Left kidney (tissue), 2 donors: ENCODE measurements around the gene HACD4. TPM values are rescaled to one million over a fixed set of nuclear protein-coding genes. Genes with fewer than 3 reads are reported as not detected.
"Not testable (repeated sequence)": the region's sequence is repeated elsewhere in the genome, so short reads cannot be mapped to it uniquely, and the experiment has no call there.

Source experiments
- DNase-seq: peaks from one replicate; pipeline ENCODE4 v3.0.0-alpha.2; 2013
- polyA plus RNA-seq: library from polyadenylated mRNA; unstranded; fragments of 120-200 nt; gene quantifications from one replicate; pipeline ENCODE4 v1.2.1, GENCODE V29; 2013; ENCODE audit not compliant: insufficient read length

HACD4 gene
- polyA plus RNA-seq, 1 donor = 3.6 TPM

DNA sequence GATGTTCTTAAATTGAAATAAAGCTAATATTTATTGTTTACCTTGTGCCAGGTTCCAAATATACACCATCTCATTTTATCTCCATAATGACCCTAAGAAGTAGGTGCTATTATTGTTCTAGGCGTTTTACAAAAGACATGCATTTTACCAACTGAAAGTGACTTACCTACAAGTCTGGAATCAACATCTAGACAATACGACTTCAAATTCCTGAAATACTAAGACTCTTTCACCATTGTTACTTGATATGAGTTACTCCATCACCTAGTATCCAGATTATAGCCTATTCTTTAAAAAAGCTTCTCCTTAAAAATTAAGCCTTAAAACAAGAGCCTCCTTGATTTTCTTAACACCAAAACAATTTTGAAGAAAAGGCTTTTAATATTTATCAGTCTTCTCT is 13.3 kb downstream of the HACD4 start:
- no peak for DNase-seq

DNA sequence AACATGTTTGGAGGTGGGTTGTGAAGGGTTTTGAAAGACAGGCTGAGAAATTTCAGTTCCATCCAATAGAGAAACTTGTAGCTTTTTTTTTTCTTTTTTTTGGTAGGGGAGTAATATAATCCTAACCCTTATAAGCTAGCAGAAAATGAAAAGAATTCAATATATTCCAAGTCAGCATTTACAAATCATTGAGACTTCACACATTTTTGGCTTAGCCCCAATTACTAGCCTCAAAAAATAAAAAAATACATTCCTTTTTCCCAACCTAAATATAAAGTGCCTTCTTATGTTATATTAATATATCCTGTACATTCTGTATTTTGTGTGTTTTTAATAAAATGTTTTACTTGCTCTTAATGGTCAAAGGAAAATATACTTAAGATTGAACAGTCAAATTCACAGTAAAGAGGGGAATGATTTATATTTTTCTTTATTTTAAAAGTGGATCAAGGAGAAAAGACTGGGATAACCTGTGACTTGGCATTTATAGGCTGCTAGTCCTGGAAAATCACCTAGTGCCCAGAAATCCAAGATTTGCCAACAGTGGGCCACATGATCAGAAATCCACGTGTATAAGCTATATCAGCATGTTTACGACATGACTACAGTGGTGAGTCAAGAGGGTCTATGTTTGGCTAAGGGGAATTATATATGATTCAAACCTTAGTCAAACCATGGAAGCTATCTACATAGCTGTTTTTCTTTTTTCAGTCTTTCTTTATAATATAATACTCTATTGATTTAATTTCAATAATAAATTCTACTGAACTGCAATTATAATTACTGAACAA is 14.5 kb downstream of the HACD4 start:
- no peak for DNase-seq

DNA sequence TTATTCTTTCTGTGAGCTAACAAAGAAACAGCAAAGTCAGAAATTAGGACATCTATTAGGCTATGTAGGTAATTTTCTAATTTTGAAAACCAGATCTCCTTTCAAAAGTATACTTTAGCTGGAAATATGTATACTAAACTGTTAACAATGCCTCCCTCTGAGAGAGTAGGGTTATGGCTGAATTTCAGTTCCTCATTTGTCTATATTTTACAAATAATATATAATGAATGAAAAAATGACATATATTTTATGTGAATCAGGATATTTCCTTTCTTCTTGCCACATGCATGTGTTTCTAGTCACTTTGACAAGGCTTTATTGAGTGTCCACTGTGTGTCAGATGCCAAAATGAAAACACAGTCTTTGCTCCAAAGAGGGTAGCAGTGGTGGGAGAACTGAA is 15.4 kb downstream of the HACD4 start:
- no peak for DNase-seq

DNA sequence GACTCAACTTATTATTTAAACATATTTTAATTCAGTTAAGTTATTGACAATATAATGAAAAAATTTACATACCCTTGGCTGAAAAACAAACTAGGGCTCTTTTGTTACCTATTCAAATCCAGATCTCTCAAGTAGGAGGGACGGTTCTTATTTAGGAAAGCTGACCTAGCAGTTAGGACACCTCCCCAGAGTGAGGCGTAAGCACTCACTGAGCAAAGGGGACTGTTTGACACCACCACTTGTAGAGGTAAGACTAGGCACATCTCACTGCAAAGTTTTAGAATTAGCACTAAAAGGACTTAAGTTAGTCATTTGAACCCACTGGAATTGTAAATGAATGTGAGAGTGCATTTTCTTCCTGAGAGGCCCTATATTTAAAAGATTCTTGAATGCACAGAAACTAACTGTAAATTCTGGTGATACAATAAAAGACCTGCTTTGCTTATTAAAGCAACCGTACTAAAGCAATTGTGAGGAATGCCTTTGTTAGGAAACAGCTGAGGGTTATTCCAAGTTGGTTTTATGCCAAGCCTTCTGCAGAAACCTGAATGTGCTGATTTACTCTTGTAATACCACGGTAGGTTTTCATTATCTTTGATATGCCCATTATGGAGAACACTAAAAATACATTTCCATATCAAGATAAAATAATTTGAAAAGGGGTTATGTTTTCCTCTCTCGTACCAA is 16.2 kb downstream of the HACD4 start:
- no peak for DNase-seq

DNA sequence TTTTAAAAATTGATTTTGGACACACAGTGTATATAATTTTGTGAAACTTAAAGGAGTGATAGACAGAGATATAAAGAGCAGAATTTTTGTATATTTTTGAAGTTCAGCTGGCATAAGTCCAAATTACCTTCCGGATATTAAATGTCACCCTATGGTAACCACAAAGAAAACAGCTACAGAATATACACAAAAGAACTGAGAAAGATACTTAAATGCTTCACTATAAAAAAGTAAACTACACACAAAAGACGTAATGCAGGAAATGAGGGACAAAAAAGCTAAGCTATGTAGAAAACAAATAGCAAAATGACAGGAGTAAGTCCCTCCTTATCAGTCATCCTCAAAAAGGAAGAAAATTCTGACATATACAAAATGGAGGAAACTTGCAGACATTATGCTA is 29.4 kb downstream of the HACD4 start:
- no peak for DNase-seq

DNA sequence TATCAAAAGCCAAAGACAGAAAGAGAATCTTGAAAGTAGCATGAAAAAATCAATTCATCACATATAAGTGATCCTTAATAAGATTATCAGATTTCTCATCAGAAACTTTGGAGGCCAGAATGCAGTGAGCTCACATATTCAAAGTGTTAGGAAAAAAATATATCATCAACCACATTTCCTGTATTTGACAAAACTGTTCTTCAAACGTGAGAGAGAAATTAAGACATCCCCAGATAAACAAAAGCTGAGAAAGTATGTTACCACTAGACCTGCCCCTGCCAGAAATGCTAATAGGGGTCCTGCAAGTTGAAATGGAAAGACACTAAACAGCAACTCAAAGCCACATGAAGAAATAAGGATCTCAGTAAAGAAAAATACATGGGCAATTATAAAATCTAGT is 29.9 kb downstream of the HACD4 start:
- DNase-seq = no peak

DNA sequence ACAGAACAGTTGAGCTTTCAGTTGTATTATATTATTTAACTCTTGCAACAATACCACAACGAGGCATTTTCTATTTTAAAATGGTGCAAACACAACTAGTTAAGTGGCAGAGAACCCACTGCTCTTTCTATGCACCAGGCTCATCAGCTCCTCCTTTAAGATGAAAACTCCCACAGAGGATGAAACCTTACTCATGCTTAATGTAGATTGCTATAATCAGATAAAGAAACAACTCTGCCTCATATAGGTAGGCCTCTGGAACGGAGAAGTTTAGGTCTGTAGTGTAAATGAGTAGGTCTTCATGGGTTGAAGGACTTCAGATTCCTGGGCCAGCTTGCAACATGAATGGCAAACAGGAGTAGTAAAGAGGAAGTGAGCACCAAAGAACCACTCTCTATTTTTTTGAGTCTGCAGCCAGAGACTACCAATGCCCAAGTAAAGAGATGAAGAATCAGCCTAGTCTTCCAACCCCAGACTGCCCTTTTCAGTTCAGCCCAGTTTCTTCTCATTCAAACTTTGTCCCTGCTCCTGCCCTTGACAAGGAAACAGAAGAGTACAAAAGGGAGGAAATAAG is 33.9 kb downstream of the HACD4 start:
- DNase-seq = no peak

DNA sequence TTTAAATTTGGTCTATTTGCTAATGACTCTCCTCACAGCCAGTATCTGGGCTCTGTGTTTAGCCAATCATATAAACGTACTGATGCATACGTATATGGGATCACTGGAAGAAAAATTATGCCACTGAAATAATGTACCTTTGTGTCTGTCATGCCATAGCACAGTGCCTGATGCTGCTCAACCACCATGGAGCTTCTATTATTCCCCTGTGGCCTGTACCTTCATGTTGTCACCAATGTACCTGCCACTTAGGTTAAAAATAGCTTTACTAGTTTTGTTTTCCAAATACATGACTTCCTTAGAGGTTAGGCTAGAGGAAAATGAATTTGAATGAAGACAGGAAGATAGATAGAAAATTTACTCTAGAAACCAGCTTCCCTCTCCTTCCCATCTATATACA is 34.6 kb downstream of the HACD4 start:
- no peak for DNase-seq

DNA sequence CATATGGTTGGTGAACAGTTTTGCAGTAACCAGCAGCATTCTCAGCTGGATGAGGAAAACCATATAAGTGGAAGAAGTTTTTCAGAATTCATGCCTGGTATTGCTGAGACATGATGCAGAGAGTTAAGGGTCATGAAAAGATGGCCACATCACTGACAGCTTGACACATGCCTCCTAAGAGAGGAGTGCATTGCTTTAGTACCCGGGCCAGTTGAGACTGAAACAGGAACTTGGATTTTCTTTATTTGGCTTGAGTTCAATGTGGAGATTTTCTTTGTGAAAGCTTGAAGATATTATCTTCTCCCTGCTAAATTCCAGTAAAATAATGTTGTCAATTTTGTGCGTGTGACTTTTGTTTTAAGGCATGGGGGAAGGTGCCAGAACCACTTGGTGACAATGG is 35.8 kb downstream of the HACD4 start:
- DNase-seq = no peak

DNA sequence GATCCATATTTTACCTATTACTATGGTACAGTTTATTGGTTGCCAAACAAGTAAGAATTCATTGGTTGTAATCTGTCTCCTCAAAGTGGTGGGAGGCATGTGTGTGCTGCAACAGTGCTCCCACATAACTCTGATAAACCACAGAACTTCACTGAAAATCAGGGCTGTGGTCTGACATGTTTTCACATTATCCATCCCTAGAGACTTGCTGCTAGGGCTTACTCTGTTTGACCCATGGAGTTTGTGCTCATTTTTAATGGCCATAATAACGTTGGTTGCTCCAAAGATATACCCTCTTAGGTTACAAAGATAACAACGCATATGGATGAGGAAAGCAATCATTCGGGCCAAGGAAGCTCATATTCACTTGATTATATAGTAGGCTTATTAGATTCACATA is 37.0 kb downstream of the HACD4 start:
- DNase-seq = no peak

DNA sequence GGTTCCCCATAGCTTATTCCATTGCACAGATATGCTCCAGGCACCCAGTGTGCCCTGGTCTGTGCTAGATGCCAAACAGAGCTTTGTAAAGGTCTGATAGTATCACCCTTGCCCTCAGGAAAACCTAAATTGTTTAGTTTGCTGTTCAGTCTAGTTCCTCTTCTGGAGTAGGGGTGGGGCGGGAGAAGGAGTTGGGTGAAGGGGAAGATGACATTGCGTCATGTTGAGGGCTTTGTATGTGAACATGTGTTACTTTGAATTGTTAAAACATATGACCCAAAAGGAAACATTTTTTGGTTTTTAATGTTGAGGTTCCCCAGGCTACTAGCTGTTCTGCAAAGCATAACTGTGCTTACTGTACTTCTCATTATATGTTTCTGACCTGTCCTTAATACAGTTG is 40.6 kb downstream of the HACD4 start:
- DNase-seq = no peak

DNA sequence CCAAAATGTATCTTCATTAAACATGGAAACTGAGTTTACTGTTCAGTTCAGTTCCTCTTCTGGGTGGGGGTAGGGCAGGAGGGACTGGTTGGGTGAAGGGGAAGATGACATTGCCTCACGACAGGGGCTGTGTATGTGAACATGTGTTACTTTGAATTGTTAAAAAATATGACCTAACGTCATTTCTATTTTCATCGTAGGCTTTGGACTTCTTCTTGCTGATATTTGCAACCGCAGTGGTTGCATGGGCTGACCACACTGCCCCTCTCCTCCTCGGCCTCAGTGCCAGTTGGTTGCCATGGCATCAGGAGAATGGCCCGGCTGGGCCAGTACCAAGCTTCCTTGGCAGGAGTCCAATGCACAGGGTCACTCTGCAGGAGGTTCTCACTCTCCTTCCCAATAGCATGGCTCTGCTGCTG is 41.5 kb downstream of the HACD4 start:
- no peak for DNase-seq

DNA sequence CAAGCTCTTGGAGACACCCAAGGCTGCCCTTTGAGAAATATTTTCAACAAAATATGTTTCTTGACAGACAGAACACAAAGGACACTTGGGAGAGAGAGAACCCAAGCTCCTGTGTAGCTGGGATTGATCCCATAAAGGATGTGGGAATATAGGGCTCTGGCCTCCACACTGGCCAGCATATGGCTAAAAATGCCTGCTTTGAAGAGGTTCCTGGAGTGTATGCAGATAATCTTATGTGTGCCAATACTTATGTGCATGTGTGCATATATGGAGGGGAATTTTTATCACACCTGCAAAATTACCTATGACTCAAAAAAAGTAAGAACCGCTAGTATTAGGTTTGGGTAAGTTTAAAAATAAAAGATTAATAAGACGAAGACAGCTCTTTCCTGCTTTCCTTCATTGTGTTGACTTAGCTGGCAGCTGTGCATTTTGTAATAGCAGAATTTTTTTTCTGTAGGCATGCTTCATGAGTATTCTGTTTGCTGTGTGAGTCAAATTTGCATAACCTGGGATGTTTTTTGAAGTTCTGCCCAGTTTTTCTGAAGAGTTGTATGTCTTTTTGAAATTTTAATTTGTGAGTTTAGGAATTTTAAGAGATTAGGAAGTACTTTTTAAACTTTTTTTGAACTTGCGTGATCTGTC is 42.6 kb downstream of the HACD4 start:
- DNase-seq = no peak

DNA sequence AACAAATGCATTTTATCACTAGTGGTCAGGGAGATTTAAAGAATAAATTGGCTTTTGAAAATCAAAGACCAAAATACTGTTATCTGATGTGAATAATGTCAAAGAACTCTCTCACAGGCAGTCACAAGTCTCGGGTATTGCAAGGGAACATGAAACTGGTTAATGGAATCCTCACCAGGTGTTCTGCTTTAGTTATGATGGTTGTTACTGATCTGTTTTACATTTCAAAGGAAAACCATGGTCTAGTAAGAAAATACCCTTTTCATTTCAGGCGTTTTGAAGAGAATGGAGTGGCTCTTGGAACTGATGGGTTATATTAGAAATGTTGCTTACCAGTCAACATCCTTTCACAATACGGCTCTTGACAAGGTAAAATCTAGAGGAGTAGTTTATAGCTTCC is 43.4 kb downstream of the HACD4 start:
- DNase-seq = no peak

DNA sequence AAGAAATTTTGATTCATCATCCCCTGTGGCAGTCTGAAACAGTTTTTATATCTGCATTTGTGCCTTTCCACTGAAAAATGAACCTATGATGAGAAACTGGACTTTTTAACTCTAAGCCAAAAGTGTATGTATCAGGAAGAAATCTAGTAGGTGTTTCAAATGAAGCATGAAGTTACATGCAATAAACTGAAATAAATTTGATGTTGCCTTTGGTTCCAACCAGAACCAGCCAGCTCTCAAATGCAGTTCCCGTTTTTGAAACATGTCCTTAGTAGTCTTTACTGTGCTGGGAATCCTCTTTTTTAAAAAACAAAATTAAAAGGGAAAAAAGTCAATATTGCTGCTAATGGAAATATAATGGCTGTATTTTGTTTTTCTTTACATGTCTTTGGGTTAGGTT is 43.9 kb downstream of the HACD4 start:
- DNase-seq = no peak

DNA sequence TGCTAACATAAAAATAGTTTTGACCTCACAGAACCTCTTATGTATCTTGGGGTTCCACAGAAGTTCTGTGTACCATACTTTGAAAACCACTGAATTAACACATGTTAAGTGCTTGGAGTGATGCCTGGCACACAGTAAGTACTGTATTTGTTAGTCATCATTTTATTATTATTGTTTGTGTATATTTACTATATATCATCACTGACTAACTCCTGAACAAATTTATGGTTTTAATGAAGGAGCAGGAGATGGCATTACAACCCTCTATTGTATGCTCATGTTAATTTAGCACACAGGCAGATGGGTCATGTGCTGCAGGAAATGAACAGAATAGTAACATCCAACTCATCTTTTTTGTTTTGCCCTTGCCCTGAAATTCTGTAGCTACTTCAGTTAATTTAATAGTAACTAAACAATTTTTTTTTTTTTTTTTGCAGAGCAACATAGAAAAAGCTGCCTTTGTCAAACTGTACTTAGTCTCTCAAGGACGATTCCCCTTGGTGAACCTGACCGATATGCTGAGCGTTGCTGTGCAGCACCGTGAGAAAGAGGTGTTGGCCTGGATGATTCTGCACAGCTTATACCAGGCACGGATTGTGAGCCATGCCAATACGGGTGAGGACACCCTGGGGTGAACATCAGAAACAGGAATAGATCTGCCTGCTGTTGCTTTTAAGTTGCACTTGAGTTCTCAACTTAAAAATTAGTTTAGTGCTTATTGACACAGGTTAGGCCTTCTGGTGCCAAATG is 45.4 kb downstream of the HACD4 start:
- DNase-seq = no peak

DNA sequence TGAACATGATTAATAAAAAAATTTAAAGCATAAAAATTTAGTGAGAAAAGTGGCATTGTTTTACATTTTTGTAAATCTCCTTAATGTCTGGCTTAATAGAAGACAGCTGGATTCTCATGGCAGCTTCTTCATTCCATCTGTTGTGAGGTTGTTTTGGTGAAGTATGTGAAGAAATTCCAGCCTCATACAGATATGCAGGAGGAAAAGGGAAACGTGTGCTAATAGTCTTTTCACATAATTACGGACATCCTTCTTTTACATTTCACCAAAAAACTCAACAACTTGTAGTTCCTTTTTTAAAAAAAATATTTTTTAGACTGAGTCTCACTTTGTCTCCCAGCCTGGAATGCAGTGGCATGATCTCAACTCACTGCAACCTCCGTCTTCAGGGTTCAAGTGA is 46.9 kb downstream of the HACD4 start:
- no peak for DNase-seq

DNA sequence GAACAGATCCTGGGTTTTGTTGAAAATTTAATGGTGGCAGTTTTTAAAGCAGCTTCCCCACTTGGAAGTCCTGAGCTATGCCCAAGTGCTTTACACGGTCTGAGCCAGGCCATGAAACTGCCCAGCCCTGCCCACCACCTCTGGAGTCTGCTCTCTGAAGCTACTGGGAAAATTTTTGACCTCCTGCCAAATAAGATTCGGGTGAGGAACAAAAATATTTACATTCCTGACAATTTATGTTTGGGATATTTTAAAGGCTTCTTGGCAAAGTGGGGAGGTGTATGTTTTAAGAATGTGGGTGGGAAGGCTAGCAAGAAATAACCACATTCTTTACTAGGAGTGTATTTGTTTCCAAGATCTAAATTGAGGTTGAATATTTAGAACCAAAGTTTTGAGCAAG is 50.0 kb downstream of the HACD4 start:
- DNase-seq = no peak

DNA sequence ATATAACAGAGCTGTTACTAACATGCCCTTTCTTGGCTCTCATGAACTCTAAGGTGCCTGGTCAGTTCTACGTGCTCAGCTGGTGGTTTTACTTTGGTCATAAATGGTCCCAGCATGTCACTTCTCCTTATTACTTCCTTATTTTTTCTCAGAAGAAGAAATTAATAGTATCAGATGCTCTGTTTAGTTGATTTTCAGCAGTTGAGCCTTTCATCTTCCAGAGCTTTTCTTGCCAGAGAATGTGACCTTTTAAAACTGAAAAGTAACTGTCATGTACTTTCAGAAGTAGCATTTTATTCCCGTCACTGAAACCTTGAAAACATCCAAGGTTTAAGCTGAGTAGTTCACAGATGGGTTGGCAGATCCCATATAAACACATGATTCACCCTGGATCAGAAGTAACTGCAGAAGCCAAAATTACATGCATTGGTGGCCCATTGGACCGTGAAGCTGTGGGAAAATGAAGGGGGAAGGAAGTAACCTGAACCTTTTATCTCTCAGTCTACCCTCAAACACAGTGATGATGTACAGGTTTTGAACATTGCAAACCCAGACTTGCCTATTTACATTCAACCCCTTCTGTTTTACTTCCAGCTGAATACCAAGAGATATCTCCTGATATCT is 50.5 kb downstream of the HACD4 start:
- DNase-seq = no peak

DNA sequence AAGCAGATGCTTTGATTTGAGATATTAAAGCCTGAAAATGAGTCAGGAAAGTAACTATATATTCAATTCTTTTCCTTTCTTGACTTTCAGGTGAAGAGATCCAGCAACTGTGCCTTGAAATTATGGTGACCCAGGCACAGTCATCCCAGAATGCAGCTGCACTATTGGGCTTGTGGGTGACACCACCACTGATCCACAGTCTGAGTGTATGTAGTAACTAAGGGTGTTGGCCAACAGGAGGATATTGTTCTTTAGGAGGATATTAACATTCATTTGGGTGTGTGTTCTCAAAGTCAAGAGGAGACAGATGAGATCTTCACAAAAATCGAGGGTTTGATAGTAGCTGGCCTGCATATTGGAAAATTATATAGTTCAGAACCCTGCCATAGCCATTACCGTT is 53.2 kb downstream of the HACD4 start:
- no peak for DNase-seq

DNA sequence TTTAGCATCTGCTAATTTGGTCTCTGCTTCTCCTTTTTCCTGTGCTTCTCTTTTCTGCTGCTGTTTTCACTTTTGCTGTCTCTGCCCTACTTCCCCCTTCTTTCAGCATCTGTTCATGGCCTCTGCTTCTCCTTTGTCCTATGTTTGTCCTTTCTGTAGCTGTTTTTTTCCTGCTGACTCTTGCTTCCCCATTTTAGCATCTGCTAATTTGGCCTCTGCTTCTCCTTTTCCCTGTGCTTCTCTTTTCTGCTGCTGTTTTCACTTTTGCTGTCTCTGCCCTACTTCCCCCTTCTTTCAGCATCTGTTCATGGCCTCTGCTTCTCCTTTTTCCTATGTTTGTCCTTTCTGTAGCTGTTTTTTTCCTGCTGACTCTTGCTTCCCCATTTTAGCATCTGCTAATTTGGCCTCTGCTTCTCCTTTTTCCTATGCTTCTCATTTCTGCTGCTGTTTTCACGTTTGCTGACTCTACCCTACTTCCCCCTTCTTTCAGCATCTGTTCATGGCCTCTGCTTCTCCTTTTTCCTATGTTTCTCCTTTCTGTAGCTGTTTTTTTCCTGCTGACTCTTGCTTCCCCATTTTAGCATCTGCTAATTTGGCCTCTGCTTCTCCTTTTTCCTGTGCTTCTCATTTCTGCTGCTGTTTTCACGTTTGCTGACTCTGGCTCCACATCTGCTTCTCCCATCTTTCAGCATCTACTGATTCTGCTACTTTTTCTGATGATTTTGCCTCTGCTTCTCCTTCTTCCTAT is 57.1 kb downstream of the HACD4 start:
- not testable (repeated sequence) for DNase-seq
